Measurements from ENCODE around the gene CACNA1D. TPM values are rescaled to one million over a fixed set of nuclear protein-coding genes. Genes with fewer than 3 reads are reported as not detected.

Gene CACNA1D
- total RNA-seq, 4 donors from 2014 or later, result 5.7 to 38.2 (median 20.0) TPM

DNA sequence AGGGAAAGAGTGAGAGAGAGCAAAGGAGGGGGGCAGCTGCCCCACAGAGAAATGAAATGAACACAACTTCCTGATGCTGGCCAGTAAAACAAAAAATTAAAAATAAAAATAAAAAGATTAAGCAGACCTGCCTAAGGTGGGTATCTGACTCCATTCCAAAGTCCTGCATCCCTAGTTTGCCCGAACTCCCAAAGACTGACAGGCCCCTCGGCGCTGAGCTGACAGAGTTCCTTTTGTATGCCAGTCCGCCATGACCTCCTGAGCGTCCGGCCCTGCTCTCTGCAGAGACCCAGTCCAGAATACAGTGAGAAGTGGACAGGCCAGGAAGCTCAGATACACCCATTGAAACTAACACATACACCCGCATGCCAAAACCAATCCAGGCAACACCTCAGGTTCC lies 296.9 kb downstream of the CACNA1D start:
- Histone ChIP-seq H3K4me1 (no peaks in the 10 kb centered on the region), H3K36me3 (no peaks in the 10 kb centered on the region), H3K27me3 (no peaks in the 10 kb centered on the region), H3K4me3 (no peak overlapping the region), H3K9me3 (no peaks in the 10 kb centered on the region), H3K27ac (no peak overlapping the region)
- TF ChIP-seq EP300 (IDR thresholded peaks at IDR 0.05) (no peak), POLR2A (IDR thresholded peaks at IDR 0.05) (no peak)
- TF ChIP-seq, protein P1, sequence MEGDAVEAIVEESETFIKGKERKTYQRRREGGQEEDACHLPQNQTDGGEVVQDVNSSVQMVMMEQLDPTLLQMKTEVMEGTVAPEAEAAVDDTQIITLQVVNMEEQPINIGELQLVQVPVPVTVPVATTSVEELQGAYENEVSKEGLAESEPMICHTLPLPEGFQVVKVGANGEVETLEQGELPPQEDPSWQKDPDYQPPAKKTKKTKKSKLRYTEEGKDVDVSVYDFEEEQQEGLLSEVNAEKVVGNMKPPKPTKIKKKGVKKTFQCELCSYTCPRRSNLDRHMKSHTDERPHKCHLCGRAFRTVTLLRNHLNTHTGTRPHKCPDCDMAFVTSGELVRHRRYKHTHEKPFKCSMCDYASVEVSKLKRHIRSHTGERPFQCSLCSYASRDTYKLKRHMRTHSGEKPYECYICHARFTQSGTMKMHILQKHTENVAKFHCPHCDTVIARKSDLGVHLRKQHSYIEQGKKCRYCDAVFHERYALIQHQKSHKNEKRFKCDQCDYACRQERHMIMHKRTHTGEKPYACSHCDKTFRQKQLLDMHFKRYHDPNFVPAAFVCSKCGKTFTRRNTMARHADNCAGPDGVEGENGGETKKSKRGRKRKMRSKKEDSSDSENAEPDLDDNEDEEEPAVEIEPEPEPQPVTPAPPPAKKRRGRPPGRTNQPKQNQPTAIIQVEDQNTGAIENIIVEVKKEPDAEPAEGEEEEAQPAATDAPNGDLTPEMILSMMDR (IDR thresholded peaks at IDR 0.05), result no peak
- no peak for DNase-seq (ENCODE audit: low spot score in 2 of 2)
- 59 to 67% methylated on average over 7 of the region's 7 CpGs for WGBS, 2 donors

DNA sequence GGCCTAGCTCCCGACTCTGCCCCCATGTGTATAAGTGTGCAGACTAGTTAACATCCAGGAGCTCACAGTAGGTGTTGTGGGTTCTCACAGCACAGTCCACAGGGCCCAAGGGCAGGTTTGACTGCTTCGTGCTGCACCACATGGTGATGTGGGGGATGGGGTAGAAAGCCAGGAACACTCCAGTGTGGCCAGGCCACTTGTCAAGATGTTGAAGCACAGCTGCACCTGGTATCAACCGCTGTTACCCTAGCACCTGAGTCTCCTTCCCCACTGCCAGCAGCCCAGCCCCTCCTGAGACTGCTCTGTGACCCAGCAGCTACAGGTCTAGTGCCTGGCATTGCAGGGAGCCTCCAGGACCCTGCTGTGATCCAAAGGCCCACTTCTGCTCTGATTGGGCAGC lies 298.5 kb downstream of the CACNA1D start:
- Histone ChIP-seq H3K27me3 (no peaks in the 10 kb centered on the region), H3K27ac (no peak overlapping the region), H3K9me3 (no peaks in the 10 kb centered on the region), H3K4me1 (no peaks in the 10 kb centered on the region), H3K36me3 (no peaks in the 10 kb centered on the region), H3K4me3 (no peak overlapping the region)
- 80 to 93% methylated on average over 2 to 3 of the region's 3 CpGs for WGBS, 2 donors
- TF ChIP-seq EP300 (IDR thresholded peaks at IDR 0.05), result no peak
- TF ChIP-seq, protein P1 (IDR thresholded peaks at IDR 0.05), result no peak
- TF ChIP-seq POLR2A (IDR thresholded peaks at IDR 0.05), result no peak
- DNase-seq (ENCODE audit: low spot score in 2 of 2), result no peak

DNA sequence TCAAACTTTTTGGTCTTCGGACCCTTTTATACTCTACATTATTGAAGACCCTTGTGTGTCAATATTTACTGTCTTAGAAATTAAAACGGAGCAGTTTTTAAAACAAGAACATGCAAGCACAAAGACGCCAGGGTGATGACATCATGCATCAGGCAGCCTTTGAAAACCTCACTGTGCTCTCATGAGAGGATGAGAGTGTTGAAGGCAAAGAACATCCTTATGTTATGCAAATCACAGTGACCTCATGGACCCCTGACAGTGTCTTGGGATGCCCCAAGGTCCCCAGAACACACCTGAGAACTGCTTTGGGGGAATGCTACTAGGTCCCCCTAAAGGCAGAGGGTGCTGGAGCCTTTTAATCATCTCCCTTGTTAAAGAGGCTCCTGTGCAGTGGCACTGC lies 300.2 kb downstream of the CACNA1D start:
- no peaks in the 10 kb centered on the region for H3K4me1 ChIP-seq
- TF ChIP-seq POLR2A (IDR thresholded peaks at IDR 0.05), result no peak
- TF ChIP-seq EP300 (IDR thresholded peaks at IDR 0.05), result no peak
- TF ChIP-seq, protein P1 (IDR thresholded peaks at IDR 0.05), result no peak
- 50 to 54% methylated on average over 3 of the region's 3 CpGs for WGBS, 2 donors

DNA sequence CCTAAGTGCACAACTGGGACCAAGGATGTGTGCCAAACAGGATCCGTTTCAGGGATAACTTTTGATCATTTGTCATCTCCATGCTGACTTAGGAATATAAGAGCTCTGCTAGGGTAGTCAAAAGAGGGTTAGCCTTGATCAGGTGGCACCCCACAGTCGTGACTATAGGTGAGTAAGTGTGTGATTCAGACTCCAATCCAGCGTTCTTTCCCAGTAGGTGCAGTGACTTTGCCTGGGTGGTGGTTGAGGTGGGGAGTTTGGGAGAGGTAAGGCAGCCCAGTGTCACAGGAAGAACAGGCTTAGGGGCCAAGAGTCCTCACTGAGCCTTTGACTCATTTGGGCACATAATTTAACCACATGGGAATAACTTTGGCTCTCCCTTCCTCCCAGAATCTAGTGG lies 300.8 kb downstream of the CACNA1D start:
- TF ChIP-seq, protein P1 (IDR thresholded peaks at IDR 0.05), result no peak
- TF ChIP-seq POLR2A (IDR thresholded peaks at IDR 0.05), result no peak
- TF ChIP-seq EP300 (IDR thresholded peaks at IDR 0.05), result no peak
- H3K36me3 ChIP-seq, result peaks cover 0 to 5% (median 0%) of the 10 kb centered on the region in 3 donors

More for the DNA sequence above, 300.2 kb downstream of the CACNA1D start:
- H3K27me3 ChIP-seq, result no peaks in the 10 kb centered on the region
- no peak for DNase-seq (ENCODE audit: low spot score in 2 of 2)
- no peaks in the 10 kb centered on the region for H3K9me3 ChIP-seq
- H3K4me3 ChIP-seq, result no peak overlapping the region
- no peak overlapping the region for H3K27ac ChIP-seq
- H3K36me3 ChIP-seq, result no peaks in the 10 kb centered on the region

DNA sequence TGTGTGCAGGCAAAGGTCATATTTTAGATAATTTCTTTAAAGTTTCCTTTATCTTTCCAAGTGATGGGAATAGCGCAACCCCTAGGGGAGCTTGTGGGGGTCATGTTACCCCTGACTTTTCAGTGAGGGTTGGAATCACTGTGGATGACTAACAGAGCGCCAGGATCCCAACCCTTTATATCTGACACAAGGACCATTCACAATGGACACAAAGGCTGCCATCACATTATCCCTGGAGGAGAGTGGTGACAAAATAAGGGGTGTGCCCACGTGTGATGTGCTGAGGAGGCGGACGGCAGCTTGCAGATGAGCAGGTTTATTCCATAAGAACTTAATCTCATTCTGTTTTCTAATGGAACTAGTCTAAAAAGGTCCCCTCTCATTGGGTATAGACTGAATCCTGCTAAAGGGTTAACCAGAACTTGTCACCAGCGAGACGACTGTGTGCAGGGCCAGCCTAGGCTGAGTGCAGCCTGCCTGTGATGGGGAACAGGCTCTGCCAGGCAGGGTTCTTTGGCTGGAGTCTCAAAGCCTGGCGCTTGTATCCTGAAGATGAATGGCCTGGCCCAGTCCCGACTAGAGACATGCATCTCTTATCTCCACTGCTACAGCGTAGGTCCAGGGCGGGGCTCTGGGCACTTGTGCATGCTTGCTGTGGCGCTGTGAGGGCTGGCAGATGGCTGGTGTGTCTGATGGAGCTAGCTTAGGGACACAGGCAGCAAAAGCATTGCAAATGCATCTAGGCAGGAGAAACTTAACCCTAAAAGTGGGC lies 301.6 kb downstream of the CACNA1D start:
- peaks cover 0 to 10% (median 0%) of the 10 kb centered on the region in 3 donors for H3K36me3 ChIP-seq
- H3K4me3 ChIP-seq, result no peak overlapping the region
- no peaks in the 10 kb centered on the region for H3K9me3 ChIP-seq
- no peak overlapping the region for H3K27ac ChIP-seq
- no peaks in the 10 kb centered on the region for H3K4me1 ChIP-seq
- WGBS, 2 donors, result 61 to 63% methylated on average over 12 of the region's 12 CpGs
- TF ChIP-seq POLR2A (IDR thresholded peaks at IDR 0.05) (no peak), EP300 (IDR thresholded peaks at IDR 0.05) (no peak)
- TF ChIP-seq, protein P1 (IDR thresholded peaks at IDR 0.05), result no peak
- no peak for DNase-seq (ENCODE audit: low spot score in 2 of 2)
- H3K27me3 ChIP-seq, result no peaks in the 10 kb centered on the region

More for the DNA sequence above, 300.8 kb downstream of the CACNA1D start:
- H3K9me3 ChIP-seq, result no peaks in the 10 kb centered on the region
- no peaks in the 10 kb centered on the region for H3K4me1 ChIP-seq
- WGBS, 2 donors, result 42 to 81% methylated on average over 3 of the region's 3 CpGs
- DNase-seq (ENCODE audit: low spot score in 2 of 2), result no peak
- no peaks in the 10 kb centered on the region for H3K27me3 ChIP-seq
- H3K27ac ChIP-seq, result no peak overlapping the region
- H3K4me3 ChIP-seq, result no peak overlapping the region
